VCaP (cell line): ENCODE data around the gene PRKRIP1.

Experiments
- H3K27ac ChIP-seq: fragments of 450-650 bp; 2 replicates; pipeline ENCODE4 v1.5.1; 2017
- CTCF ChIP-seq: fragments of 450-650 bp; conservative IDR thresholded peaks from 2 replicates; pipeline ENCODE4 v1.5.1; 2017; ENCODE audit warnings: mild to moderate bottlenecking, moderate library complexity

The PRKRIP1 gene

GRCh38 chr7:102387064-102387463 is 9.1 kb upstream of the PRKRIP1 start:
- no peak for TF ChIP-seq CTCF
- no peak overlapping the region for H3K27ac ChIP-seq

GRCh38 chr7:102389810-102390209 is 6.4 kb upstream of the PRKRIP1 start:
- no peak overlapping the region for H3K27ac ChIP-seq
- no peak for TF ChIP-seq CTCF

- no peak overlapping the region for H3K27ac ChIP-seq
- TF ChIP-seq CTCF, result peak; percentile 98
Observed at GRCh38 chr7:102390697-102391484, 5.3 kb upstream of the PRKRIP1 start.

- H3K27ac ChIP-seq, result no peak overlapping the region
- no peak for TF ChIP-seq CTCF
Observed at GRCh38 chr7:102392330-102392729, 3.8 kb upstream of the PRKRIP1 start.

GRCh38 chr7:102393467-102393866 is 2.7 kb upstream of the PRKRIP1 start:
- no peak for TF ChIP-seq CTCF
- 0 out of 2 replicates have a peak overlapping the region, but pooled peaks have one; percentile 99 for H3K27ac ChIP-seq

GRCh38 chr7:102395592-102395872 is 631 bp upstream of the PRKRIP1 start:
- no peak for TF ChIP-seq CTCF
- peak overlapping the region; percentile 99 for H3K27ac ChIP-seq

- peak overlapping the region; percentile 99 for H3K27ac ChIP-seq
- TF ChIP-seq CTCF, result no peak
Observed at GRCh38 chr7:102396710-102397019, 502 bp downstream of the PRKRIP1 start.

GRCh38 chr7:102398543-102398942 is 2.4 kb downstream of the PRKRIP1 start:
- no peak for TF ChIP-seq CTCF
- H3K27ac ChIP-seq, result no peak overlapping the region
